Adrenal gland (tissue), 5 donors: ENCODE data around the gene CALN1.

ENCODE experiments used
- POLR2A ChIP-seq, 2 donors: fragments of 450-650 bp; IDR thresholded peaks; one replicate each; pipeline ENCODE4 v1.6.1; 2017; ENCODE audit warnings: antibody characterized with exemption in 2 of 2, mild to moderate bottlenecking in 2 of 2, moderate library complexity in 1 of 2
- TF ChIP-seq, protein P1 (sequence below), 6 experiments: fragments of 450-650 bp in 4 of 6; fragments of 200-600 bp in 2 of 6; sonication (generic) in 1 of 6; IDR thresholded peaks; 1 replicate in 5 of 6; 2 replicates in 1 of 6; pipeline versions ENCODE4 v1.5.1 to v1.8.0; 2016 to 2021; ENCODE audit warnings: antibody characterized with exemption in 6 of 6, mild to moderate bottlenecking in 2 of 6, moderate library complexity in 1 of 6
- donor health status: DM: no; HTN: no; CAD: no.

GRCh38 chr7:72336632-72337389, 75.3 kb downstream of the CALN1 start:
- TF ChIP-seq, protein P1, sequence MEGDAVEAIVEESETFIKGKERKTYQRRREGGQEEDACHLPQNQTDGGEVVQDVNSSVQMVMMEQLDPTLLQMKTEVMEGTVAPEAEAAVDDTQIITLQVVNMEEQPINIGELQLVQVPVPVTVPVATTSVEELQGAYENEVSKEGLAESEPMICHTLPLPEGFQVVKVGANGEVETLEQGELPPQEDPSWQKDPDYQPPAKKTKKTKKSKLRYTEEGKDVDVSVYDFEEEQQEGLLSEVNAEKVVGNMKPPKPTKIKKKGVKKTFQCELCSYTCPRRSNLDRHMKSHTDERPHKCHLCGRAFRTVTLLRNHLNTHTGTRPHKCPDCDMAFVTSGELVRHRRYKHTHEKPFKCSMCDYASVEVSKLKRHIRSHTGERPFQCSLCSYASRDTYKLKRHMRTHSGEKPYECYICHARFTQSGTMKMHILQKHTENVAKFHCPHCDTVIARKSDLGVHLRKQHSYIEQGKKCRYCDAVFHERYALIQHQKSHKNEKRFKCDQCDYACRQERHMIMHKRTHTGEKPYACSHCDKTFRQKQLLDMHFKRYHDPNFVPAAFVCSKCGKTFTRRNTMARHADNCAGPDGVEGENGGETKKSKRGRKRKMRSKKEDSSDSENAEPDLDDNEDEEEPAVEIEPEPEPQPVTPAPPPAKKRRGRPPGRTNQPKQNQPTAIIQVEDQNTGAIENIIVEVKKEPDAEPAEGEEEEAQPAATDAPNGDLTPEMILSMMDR (IDR thresholded peaks at IDR 0.05): no peak
- TF ChIP-seq POLR2A (IDR thresholded peaks at IDR 0.05): no peak
